Activated naive CD8-positive, alpha-beta T cell treated with anti-CD3 and anti-CD28 coated beads for 36 hours (primary cell): Measurements from ENCODE around the gene SGSH. TPM values are rescaled to one million over a fixed set of nuclear protein-coding genes. Genes with fewer than 3 reads are reported as not detected.
"Not testable (repeated sequence)": the region's sequence is repeated elsewhere in the genome, so short reads cannot be mapped to it uniquely, and the experiment has no call there.

Source experiments
- DNase-seq: peaks from one replicate; pipeline ENCODE4 v3.0.0; 2021
- H3K27ac Mint-ChIP-seq: one replicate; pipeline ENCODE4 v1.8.0; 2022; ENCODE audit warnings: mild to moderate bottlenecking, moderate library complexity, mixed read lengths
- H3K27me3 Mint-ChIP-seq: one replicate; pipeline ENCODE4 v1.8.0; 2022; ENCODE audit warnings: mild to moderate bottlenecking, mixed read lengths
- H3K36me3 Mint-ChIP-seq: one replicate; pipeline ENCODE4 v1.8.0; 2021; ENCODE audit warnings: mild to moderate bottlenecking, mixed read lengths
- H3K4me1 Mint-ChIP-seq: one replicate; pipeline ENCODE4 v1.8.0; 2021; ENCODE audit warnings: mixed read lengths
- H3K4me3 Mint-ChIP-seq: one replicate; pipeline ENCODE4 v1.8.0; 2022; ENCODE audit warnings: mild to moderate bottlenecking, moderate library complexity, mixed read lengths
- H3K9me3 Mint-ChIP-seq: one replicate; pipeline ENCODE4 v1.8.0; 2022; ENCODE audit warnings: mixed read lengths
- total RNA-seq, 2 experiments: library from RNA; stranded (reverse); gene quantifications; one replicate each; pipeline ENCODE4 v1.2.3, GENCODE V29; 2021

SGSH gene
- total RNA-seq, 2 experiments from 2014 or later = 7.0 to 8.2 TPM

- H3K27ac Mint-ChIP-seq = peak overlapping the region; percentile 93
- peaks cover 47% of the 10 kb centered on the region for H3K4me1 Mint-ChIP-seq
- peak overlapping the region; percentile 83 for H3K4me3 Mint-ChIP-seq
- H3K36me3 Mint-ChIP-seq = peaks cover 8% of the 10 kb centered on the region
- no peaks in the 10 kb centered on the region for H3K9me3 Mint-ChIP-seq
- no peak for DNase-seq
- H3K27me3 Mint-ChIP-seq = no peaks in the 10 kb centered on the region
These were observed 39.4 kb upstream of the SGSH start for GRCh38 chr17:80259457-80260068.

GRCh38 chr17:80258296-80258695, 38.2 kb upstream of the SGSH start:
- H3K27me3 Mint-ChIP-seq = not testable (repeated sequence)

GRCh38 chr17:80257716-80258213, 37.6 kb upstream of the SGSH start:
- H3K27me3 Mint-ChIP-seq = no peaks in the 10 kb centered on the region
- no peaks in the 10 kb centered on the region for H3K9me3 Mint-ChIP-seq
- H3K4me3 Mint-ChIP-seq = no peak overlapping the region
- no peaks in the 10 kb centered on the region for H3K36me3 Mint-ChIP-seq
- peak overlapping the region; percentile 93 for H3K27ac Mint-ChIP-seq
- no peak for DNase-seq
- peaks cover 58% of the 10 kb centered on the region for H3K4me1 Mint-ChIP-seq

More at GRCh38 chr17:80258296-80258695, 38.2 kb upstream of the SGSH start:
- Mint-ChIP-seq H3K4me1 (peaks cover 54% of the 10 kb centered on the region), H3K27ac (peak overlapping the region; percentile 93)
- not testable (repeated sequence) for H3K9me3 Mint-ChIP-seq, H3K36me3 Mint-ChIP-seq, DNase-seq, H3K4me3 Mint-ChIP-seq

- Mint-ChIP-seq H3K4me3 (no peak overlapping the region), H3K9me3 (no peaks in the 10 kb centered on the region), H3K36me3 (no peaks in the 10 kb centered on the region), H3K4me1 (peaks cover 52% of the 10 kb centered on the region), H3K27me3 (no peaks in the 10 kb centered on the region), H3K27ac (no peak overlapping the region)
- DNase-seq = no peak
These were observed 35.9 kb upstream of the SGSH start for GRCh38 chr17:80256034-80256350.

GRCh38 chr17:80254396-80255251, 34.5 kb upstream of the SGSH start:
- Mint-ChIP-seq H3K9me3 (no peaks in the 10 kb centered on the region), H3K4me1 (peaks cover 49% of the 10 kb centered on the region), H3K36me3 (no peaks in the 10 kb centered on the region), H3K4me3 (no peak overlapping the region), H3K27me3 (no peaks in the 10 kb centered on the region), H3K27ac (peak overlapping the region; percentile 82)
- DNase-seq = peak; percentile 62

- Mint-ChIP-seq H3K36me3 (no peaks in the 10 kb centered on the region), H3K4me3 (no peak overlapping the region), H3K27ac (no peak overlapping the region), H3K4me1 (peaks cover 41% of the 10 kb centered on the region), H3K9me3 (no peaks in the 10 kb centered on the region), H3K27me3 (no peaks in the 10 kb centered on the region)
- no peak for DNase-seq
These were observed 33.7 kb upstream of the SGSH start for GRCh38 chr17:80253631-80254395.

- H3K9me3 Mint-ChIP-seq = no peaks in the 10 kb centered on the region
- H3K4me3 Mint-ChIP-seq = no peak overlapping the region
- no peak overlapping the region for H3K27ac Mint-ChIP-seq
- H3K4me1 Mint-ChIP-seq = peaks cover 31% of the 10 kb centered on the region
- DNase-seq = peak; percentile 85
- H3K36me3 Mint-ChIP-seq = no peaks in the 10 kb centered on the region
- H3K27me3 Mint-ChIP-seq = no peaks in the 10 kb centered on the region
These were observed 32.7 kb upstream of the SGSH start for GRCh38 chr17:80252871-80253270.

- peak overlapping the region; percentile 38 for H3K27ac Mint-ChIP-seq
These were observed 31.8 kb upstream of the SGSH start for GRCh38 chr17:80251966-80252365.

GRCh38 chr17:80248894-80249710, 29.0 kb upstream of the SGSH start:
- no peak for DNase-seq
- Mint-ChIP-seq H3K4me1 (peaks cover 12% of the 10 kb centered on the region), H3K36me3 (no peaks in the 10 kb centered on the region), H3K4me3 (no peak overlapping the region), H3K9me3 (no peaks in the 10 kb centered on the region), H3K27me3 (no peaks in the 10 kb centered on the region), H3K27ac (no peak overlapping the region)

More at GRCh38 chr17:80251966-80252365, 31.8 kb upstream of the SGSH start:
- no peaks in the 10 kb centered on the region for H3K27me3 Mint-ChIP-seq
- H3K4me1 Mint-ChIP-seq = peaks cover 26% of the 10 kb centered on the region
- H3K4me3 Mint-ChIP-seq = no peak overlapping the region
- DNase-seq = no peak
- no peaks in the 10 kb centered on the region for H3K9me3 Mint-ChIP-seq
- H3K36me3 Mint-ChIP-seq = no peaks in the 10 kb centered on the region

- Mint-ChIP-seq H3K9me3 (no peaks in the 10 kb centered on the region), H3K4me1 (peaks cover 7% of the 10 kb centered on the region), H3K27me3 (no peaks in the 10 kb centered on the region), H3K27ac (no peak overlapping the region), H3K4me3 (no peak overlapping the region), H3K36me3 (no peaks in the 10 kb centered on the region)
- no peak for DNase-seq
These were observed 28.1 kb upstream of the SGSH start for GRCh38 chr17:80248001-80248893.

- Mint-ChIP-seq H3K36me3 (no peaks in the 10 kb centered on the region), H3K27me3 (no peaks in the 10 kb centered on the region), H3K27ac (no peak overlapping the region), H3K9me3 (no peaks in the 10 kb centered on the region), H3K4me3 (no peak overlapping the region), H3K4me1 (peaks cover 2% of the 10 kb centered on the region)
- no peak for DNase-seq
These were observed 27.4 kb upstream of the SGSH start for GRCh38 chr17:80247561-80247960.

GRCh38 chr17:80246726-80247125, 26.6 kb upstream of the SGSH start:
- H3K27ac Mint-ChIP-seq = no peak overlapping the region

GRCh38 chr17:80246266-80246681, 26.1 kb upstream of the SGSH start:
- H3K27me3 Mint-ChIP-seq = no peaks in the 10 kb centered on the region
- no peaks in the 10 kb centered on the region for H3K9me3 Mint-ChIP-seq
- H3K36me3 Mint-ChIP-seq = no peaks in the 10 kb centered on the region
- no peak for DNase-seq
- no peak overlapping the region for H3K27ac Mint-ChIP-seq
- no peak overlapping the region for H3K4me3 Mint-ChIP-seq
- no peaks in the 10 kb centered on the region for H3K4me1 Mint-ChIP-seq

More at GRCh38 chr17:80246726-80247125, 26.6 kb upstream of the SGSH start:
- Mint-ChIP-seq H3K9me3 (no peaks in the 10 kb centered on the region), H3K36me3 (no peaks in the 10 kb centered on the region), H3K27me3 (no peaks in the 10 kb centered on the region), H3K4me3 (no peak overlapping the region), H3K4me1 (no peaks in the 10 kb centered on the region)
- no peak for DNase-seq
